ENCODE data around the gene PLCB4.

PLCB4 gene

GRCh38 chr20:9143926-9144325 lies 75.0 kb downstream of the PLCB4 start:
- H3K36me3 ChIP-seq (ENCODE audit: control insufficient read depth in 2 of 2, insufficient read depth in 1 of 2, low read length in 2 of 2), result no peaks in the 10 kb centered on the region
- POLR2A ChIA-PET, result no interaction called here
- H3K27ac ChIP-seq (ENCODE audit: extremely low read depth, low read depth, low read length), result no peak overlapping the region
- no peak for TF ChIP-seq HOXD13 (CRISPR knock-in tag; IDR thresholded peaks at IDR 0.05; ENCODE audit: borderline replicate concordance)
- TF ChIP-seq ZBTB10 (tag by site-specific recombination; IDR thresholded peaks at IDR 0.05), result no peak
- no peak for TF ChIP-seq SP3 (tag by site-specific recombination; IDR thresholded peaks at IDR 0.05)
- no peak for TF ChIP-seq ZNF169 (tag by site-specific recombination; IDR thresholded peaks at IDR 0.05)
- no peak for TF ChIP-seq KLF7 (tag by site-specific recombination; IDR thresholded peaks at IDR 0.05; ENCODE audit: borderline replicate concordance)
- TF ChIP-seq HIC1 (tag by site-specific recombination; IDR thresholded peaks at IDR 0.05), result no peak
- no peak for TF ChIP-seq ZNF488 (tag by site-specific recombination; IDR thresholded peaks at IDR 0.05)
- no peak for TF ChIP-seq ZSCAN23 (tag by site-specific recombination; IDR thresholded peaks at IDR 0.05)
- no peak for TF ChIP-seq ZNF513 (tag by site-specific recombination; IDR thresholded peaks at IDR 0.05)
- no peak for TF ChIP-seq ZNF214 (tag by site-specific recombination; IDR thresholded peaks at IDR 0.05; ENCODE audit: borderline replicate concordance)
- TF ChIP-seq ZNF2 (tag by site-specific recombination; IDR thresholded peaks at IDR 0.05), result no peak
- no peaks in the 10 kb centered on the region for H3K9me3 ChIP-seq (ENCODE audit: control insufficient read depth, insufficient read depth, low read depth, low read length)
- H3K4me3 ChIP-seq (ENCODE audit: low read depth, low read length), result no peak overlapping the region
- CTCF ChIA-PET, result no interaction called here
- H3K4me1 ChIP-seq (ENCODE audit: control insufficient read depth, insufficient read depth, low read length), result no peaks in the 10 kb centered on the region

- H3K9me3 ChIP-seq (ENCODE audit: control insufficient read depth, insufficient read depth, low read depth, low read length), result no peaks in the 10 kb centered on the region
- ChIA-PET CTCF (no interaction called here), POLR2A (no interaction called here)
- H3K4me3 ChIP-seq (ENCODE audit: low read depth, low read length), result no peak overlapping the region
- H3K4me1 ChIP-seq (ENCODE audit: control insufficient read depth, insufficient read depth, low read length), result no peaks in the 10 kb centered on the region
- H3K36me3 ChIP-seq (ENCODE audit: control insufficient read depth in 2 of 2, insufficient read depth in 1 of 2, low read length in 2 of 2), result no peaks in the 10 kb centered on the region
- no peak overlapping the region for H3K27ac ChIP-seq (ENCODE audit: extremely low read depth, low read depth, low read length)
- TF ChIP-seq ZNF19 (tag by site-specific recombination; IDR thresholded peaks at IDR 0.05; ENCODE audit: low read depth) (no peak), ZBTB49 (tag by site-specific recombination; IDR thresholded peaks at IDR 0.05; ENCODE audit: low read depth) (no peak), ZBTB21 (tag by site-specific recombination; IDR thresholded peaks at IDR 0.05) (no peak), ZNF335 (tag by site-specific recombination; conservative IDR thresholded peaks at IDR 0.05) (no peak), ZBTB26 (tag by site-specific recombination; optimal IDR thresholded peaks at IDR 0.05) (no peak), ZNF791 (tag by site-specific recombination; IDR thresholded peaks at IDR 0.05) (no peak), ZNF324 (tag by site-specific recombination; IDR thresholded peaks at IDR 0.05) (no peak), ZNF416 (tag by site-specific recombination; IDR thresholded peaks at IDR 0.05) (no peak), ZNF140 (tag by site-specific recombination; IDR thresholded peaks at IDR 0.05) (no peak), TRIM28 (IDR thresholded peaks at IDR 0.05; ENCODE audit: borderline replicate concordance, low read length) (no peak), HOXA7 (CRISPR knock-in tag; IDR thresholded peaks at IDR 0.05; ENCODE audit: borderline replicate concordance) (no peak), ZNF501 (tag by site-specific recombination; IDR thresholded peaks at IDR 0.05) (no peak), KLF10 (tag by site-specific recombination; IDR thresholded peaks at IDR 0.05) (no peak), ZSCAN30 (tag by site-specific recombination; IDR thresholded peaks at IDR 0.05) (no peak), ZBTB48 (tag by site-specific recombination; IDR thresholded peaks at IDR 0.05) (no peak)
These were observed 75.8 kb downstream of the PLCB4 start for GRCh38 chr20:9144643-9145042.

Data from HEK293 (cell line).